SH-SY5Y (cell line): ENCODE data around the gene MRLN.

Experiments used
- GATA2 ChIP-seq: IDR thresholded peaks from 2 replicates; pipeline ENCODE4 v1.6.1; 2011; ENCODE audit warnings: mild to moderate bottlenecking, low read depth, low read length
- GATA3 ChIP-seq: IDR thresholded peaks from 2 replicates; pipeline ENCODE4 v1.6.1; 2011; ENCODE audit warnings: low read depth, mild to moderate bottlenecking, low read length, moderate library complexity

Gene MRLN

DNA sequence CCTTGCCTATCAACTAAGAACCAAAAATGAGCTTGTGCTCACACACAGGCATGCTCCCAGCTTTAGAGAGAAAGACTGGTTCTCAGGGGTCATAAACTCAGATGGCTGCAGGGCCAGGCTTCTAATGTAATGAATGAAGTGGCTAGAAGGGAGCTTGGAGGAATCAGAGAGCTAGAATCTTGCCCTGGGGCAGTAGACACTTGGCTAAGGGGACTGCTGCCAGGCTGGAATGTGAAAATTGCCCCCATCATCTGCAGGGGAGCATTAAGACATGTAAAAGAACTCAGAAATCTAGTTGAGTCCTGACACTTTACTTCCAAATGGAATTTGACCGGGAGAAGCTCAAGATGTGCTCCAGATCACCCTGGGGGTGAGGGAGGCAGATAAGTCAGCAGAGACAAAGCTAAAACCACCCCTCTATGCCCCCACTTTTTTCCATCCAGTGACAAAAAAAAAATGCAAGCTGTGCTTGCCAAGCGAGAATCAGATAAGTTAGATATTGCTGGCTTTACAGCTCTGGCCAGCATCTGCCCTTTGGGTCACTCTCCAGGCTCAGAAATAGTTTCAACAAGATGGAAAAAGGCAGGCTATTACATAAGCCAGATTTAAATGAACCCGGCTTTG, 41.3 kb downstream of the MRLN start:
- TF ChIP-seq GATA2: peak; percentile 85
- TF ChIP-seq GATA3: peak; percentile 64; the same call in 1 of the 2 replicates

DNA sequence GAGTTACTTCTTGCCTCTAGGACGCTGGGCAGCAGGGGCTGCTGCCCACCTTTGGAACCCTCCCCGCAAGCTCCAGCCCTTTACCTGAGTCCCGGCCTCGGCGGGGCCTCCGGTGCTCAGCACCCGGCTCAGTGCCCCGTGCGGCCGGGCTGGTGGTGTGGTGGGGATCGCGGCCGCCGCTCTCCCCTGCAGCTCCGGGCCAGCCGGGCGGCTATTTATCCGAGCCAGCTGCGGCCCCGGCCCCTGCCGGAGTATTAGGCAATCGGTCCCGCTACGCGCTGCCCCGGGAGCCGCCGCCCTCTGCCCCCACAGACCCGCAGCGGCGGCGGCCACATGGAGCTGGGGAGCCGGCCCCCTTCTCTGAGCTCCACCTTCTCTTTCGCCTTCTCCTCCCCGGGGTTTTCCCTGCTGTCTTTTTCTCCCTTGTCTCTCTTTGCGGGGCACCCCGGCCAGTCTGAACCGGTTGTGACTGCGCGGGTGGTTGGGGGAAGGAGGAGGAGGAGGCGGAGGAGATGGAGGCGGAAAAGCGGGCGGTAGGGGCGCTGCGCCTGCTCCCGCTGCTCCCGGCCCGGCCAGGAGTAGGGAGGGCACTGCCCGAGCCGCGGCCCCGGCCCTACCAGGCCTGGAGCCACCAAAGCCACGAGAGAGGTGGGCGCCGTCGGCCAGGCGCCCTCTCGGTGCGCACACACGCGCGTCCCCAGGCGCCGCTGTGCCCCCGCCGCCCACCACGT, 43.7 kb downstream of the MRLN start, which contains the start of gene SLC16A9:
Gene SLC16A9 (minus strand): TSS at position 456 of the 731 bp plus-strand sequence. CDS start 25,559 bp downstream, outside the sequence.
- TF ChIP-seq GATA3: no peak

DNA sequence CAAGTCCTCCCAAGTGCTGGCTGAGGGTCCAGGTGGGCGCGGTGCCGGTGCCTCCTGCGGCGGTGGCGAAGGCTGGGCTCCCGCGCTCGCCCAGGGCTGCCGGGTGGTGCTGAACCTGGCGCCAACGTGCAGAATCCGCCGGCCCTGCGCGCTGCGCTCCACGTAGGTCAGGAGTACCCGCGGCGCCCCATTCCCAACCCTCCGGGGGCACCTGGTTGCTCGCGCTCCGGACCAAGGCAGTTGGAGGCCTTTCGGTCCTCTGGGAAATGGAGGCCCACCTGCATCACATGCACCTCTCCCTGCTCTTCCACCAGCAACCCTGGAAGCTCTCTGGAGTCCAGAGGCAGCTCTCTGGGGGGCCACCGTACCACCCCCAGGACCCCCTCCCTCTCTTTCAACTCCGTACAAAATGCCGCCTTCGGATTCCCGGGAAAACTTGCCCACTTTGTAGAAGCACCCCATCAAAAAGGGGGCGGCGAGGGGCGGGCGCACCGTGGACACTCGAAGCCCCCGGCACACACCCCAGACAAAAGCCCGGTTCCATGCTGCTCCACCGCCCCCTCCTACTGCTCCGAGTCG, 44.4 kb downstream of the MRLN start:
- no peak for TF ChIP-seq GATA2
- no peak for TF ChIP-seq GATA3

DNA sequence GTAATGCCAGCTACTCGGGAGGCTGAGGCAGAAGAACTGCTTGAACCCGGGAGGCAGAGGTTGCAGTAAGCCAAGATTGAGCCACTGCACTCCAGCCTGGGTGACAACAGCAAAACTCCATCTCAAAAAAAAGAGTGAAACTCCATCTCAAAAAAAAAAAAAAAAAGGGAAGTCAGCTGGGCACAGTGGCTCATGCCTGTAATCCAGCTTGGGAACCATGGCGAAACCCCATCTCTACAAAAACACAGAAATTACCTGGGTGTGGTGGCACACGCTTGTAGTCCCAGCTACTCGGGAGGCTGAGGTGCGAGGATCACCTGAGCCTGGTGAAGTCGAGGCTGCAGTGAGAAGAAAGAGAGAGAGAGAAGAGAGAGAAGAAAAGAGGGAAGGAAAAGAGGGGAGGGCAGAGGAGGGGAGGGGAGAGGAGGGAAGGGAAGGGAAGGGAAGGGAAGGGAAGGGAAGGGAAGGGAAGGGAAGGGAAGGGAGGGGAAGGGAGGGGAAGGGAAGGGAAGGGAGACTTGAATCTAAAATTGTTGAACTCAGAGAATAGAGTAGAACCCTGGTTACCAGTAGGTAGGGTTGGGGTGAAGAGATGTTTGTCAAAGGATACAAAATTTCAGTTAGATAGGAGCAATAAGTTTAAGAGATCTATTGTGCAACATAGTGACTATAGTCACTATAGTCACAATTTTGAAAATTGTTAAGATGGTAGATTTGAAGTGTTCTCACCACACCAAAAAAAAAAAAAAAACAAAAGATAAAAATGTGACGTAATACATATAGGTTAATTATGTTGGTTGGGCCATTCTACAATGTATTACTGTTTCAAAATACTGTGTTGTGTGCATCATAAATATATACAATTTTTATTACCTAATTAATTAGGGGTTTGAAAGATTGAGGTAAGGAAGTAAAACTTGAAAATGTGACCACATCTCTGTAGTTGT, 46.1 kb downstream of the MRLN start:
- TF ChIP-seq GATA3 (no peak), GATA2 (no peak)

DNA sequence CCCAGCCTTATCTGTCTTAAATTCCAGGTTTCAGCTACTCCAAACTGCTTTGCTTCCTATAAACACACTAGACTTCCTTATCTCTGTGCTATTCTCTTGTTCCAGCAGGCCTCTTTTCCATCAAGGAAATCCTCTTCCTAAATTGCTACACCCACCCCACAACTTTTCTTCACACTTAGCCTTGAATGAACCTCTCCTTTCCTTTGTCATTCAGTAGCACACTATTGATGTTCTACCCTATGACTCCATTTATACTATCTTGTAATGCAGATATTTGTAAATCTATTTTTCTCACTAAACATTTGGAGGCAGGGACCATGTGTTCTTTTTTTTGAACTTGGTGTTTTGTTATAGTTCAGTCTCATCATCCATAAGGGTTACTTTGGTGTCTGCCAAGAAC, 47.3 kb downstream of the MRLN start:
- TF ChIP-seq GATA3: no peak
- TF ChIP-seq GATA2: no peak

DNA sequence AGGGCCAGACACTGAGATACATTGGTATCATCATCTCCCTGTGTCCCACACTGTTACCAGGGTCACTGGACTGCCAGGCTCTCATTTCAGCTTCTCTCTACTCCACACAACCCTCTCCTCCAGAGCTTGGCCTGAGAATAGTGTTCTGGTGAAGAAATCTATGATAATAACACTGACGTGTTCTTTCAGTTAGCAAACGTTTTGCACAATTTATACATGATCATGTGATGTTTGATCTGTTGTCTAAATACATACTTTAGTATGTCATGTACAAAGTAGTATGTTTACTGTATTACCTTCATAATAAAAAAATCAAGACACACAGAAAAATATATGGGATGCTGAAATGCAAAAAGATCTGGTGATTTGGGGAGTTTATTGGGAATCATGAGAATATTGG, 48.6 kb downstream of the MRLN start:
- TF ChIP-seq GATA3 (no peak), GATA2 (no peak)

DNA sequence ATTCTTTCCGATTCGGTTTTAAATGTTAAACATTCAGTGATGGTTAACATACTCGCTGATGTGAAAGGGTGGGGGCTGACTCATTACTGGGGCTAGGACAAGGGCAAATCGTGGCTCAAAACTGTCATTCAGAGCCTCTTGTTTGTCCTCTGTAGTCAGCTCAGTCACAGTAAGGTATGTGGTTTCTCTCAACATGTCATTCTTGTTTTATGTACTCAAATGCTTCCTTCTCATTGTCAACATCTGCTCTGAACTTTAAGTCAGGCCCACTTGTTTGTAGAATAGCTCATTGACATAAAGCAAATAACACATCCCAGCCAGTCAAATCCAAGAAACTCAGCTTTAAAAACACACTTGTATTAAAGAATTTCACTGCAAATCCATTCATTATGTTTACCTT, 50.9 kb downstream of the MRLN start:
- TF ChIP-seq GATA3: no peak
- no peak for TF ChIP-seq GATA2

DNA sequence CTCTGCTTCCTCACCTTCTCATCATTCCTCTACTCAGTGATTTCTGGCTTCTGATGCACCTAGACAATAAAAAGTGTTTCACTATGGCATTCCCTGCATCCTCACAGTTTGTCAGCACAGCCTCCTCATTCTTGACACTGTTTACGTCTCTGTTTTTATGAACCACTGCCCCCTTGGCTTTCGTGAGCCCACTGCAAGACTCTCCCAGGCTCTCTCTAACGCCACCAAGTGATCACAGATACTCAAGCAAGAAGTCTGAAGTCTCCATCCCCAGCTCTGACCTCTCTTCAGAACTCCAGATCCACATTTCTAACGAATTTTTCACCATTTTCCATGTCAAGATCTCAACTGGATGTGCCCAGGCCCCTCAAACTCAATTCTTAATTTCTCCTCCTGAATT, 52.5 kb downstream of the MRLN start:
- TF ChIP-seq GATA3 (no peak), GATA2 (no peak)

DNA sequence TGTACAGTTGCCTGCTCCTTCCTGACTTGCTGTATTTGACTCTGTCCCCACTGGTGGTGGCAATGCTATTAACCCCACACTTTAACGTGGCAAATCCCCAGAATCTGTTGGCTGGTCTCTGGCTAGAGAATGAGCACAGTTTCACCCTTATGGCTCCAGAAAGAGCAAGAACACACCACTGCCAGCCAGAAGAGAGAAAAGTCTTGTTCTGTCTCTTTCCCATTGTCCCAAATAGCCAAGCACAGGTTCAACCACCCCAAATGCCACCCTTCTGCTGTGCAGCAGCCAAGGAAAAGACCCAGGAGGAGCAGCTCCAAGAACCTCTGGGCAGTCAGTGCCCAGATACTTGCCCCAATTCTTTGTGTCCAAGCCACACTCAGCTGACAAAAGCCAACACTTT, 54.9 kb downstream of the MRLN start:
- TF ChIP-seq GATA2: no peak
- TF ChIP-seq GATA3: no peak

DNA sequence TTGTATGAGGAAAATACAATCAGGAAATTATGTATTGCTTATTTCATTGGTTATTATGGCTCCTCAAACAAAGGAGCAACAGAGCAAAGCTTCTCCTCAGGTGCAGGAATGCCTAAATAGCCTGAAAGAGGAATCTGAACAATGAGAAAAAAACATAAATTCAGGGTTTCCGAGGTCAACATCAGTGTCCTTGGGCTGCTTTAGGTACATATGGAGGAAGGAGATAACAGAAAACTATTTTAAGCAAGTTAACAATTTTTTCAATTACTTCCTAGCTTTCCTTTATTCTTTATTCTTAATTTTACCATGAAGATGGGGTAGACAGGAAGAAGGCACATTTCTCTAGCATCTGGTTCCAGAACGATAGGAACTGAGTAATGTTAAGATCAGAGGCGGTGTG, 57.6 kb downstream of the MRLN start:
- TF ChIP-seq GATA2 (no peak), GATA3 (no peak)

DNA sequence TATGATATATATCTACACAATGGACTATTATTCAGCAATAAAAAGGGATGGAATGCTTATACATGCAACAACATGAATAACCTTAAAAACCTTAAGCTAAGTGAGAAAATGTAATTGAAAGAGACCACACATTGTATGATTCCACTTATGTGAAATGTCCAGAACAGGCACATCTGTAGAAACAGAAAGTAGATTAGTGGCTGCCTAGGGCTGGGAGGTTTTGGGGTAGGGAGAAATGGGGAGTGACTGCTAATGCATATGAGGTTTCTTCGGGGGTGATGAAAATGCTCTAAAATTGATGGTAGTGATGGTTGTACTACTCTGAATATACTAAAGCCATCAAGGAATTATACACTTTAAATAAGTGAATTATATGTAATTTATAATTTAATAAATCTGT, 58.3 kb downstream of the MRLN start:
- no peak for TF ChIP-seq GATA3
- TF ChIP-seq GATA2: no peak

DNA sequence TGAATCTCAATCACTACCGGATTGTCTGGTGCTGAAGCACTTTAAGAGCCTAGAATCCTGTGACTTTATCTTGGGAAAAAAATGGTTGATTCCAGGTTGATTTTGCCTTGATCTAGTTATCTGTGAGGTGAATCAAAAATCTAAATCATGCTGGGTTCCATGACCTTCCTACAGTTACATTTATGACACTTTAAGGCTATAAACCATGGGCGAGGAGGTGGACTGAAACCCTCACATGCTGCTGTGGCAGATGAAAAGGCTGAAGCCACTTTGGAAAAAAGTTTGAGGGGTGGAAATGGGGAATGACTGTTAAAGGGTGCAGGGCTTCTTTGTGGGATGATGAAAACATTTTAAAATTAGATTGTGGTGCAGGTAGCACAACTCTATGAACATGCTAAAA, 61.1 kb downstream of the MRLN start:
- TF ChIP-seq GATA2 (no peak), GATA3 (no peak)

DNA sequence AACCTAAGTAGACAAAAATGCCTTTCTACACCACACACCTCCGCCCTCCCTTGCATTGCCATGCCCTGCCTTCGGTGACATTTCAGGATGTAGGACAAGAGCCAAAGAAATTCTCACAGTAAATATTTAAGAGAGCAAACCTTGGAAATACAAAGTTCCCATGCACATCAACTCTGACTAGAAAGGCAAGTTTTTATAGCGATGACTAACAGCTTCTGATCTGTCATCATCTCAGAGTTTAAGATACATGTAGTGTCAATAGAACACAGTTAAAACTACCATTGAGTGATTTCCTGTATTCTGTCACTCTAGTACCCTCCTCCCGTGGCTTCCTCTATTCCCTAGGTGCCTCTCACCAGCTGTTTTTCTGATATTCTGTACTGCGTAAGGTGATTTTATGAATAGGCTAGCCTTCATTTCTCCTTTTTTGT, 64.3 kb downstream of the MRLN start:
- no peak for TF ChIP-seq GATA3

DNA sequence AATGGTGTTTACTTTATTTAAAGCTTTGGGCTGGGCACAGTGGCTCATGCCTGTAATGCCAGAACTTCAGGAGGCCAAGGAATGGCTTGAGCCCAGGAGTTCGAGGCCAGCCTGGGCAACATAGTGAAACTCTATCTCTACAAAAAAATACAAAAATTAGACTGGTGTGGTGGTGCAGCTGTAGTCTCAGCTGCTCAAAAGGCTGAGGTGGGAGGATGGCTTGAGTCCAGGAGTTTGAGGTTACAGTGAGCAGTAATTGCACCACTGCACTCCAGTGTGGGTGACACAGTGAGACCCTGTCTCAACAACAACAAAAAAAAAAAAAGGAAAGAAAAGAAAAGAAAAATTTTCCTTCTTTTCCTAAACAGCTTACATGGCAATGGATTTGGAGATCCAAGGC, 65.6 kb downstream of the MRLN start:
- TF ChIP-seq GATA3 (no peak), GATA2 (no peak)
